Measurements from ENCODE around the gene PROKR2.

DNA sequence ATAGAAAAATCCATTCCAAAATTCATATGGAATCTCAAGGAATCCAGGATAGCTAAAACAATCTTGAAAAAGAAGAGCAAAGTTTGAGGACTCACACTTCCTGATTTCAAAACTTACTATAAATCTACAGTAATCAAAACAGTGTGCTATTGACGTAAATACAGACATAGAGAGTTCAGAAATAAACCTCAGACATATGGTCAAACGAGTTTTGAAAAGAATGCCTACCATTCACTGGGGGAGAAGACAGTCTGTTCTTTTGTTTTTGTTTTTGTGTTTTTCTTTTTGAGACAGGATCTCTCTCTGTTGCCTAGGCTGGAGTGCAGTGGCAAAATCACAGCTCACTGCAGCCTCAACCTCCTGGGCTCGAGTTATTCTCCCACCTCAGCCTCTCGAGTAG, 25.3 kb upstream of the PROKR2 start:
- TF ChIP-seq, protein P1, sequence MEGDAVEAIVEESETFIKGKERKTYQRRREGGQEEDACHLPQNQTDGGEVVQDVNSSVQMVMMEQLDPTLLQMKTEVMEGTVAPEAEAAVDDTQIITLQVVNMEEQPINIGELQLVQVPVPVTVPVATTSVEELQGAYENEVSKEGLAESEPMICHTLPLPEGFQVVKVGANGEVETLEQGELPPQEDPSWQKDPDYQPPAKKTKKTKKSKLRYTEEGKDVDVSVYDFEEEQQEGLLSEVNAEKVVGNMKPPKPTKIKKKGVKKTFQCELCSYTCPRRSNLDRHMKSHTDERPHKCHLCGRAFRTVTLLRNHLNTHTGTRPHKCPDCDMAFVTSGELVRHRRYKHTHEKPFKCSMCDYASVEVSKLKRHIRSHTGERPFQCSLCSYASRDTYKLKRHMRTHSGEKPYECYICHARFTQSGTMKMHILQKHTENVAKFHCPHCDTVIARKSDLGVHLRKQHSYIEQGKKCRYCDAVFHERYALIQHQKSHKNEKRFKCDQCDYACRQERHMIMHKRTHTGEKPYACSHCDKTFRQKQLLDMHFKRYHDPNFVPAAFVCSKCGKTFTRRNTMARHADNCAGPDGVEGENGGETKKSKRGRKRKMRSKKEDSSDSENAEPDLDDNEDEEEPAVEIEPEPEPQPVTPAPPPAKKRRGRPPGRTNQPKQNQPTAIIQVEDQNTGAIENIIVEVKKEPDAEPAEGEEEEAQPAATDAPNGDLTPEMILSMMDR (conservative IDR thresholded peaks at IDR 0.05): no peak
- no peak for TF ChIP-seq EZH2 (IDR thresholded peaks at IDR 0.05; ENCODE audit: low read depth)

All from PC-9 (cell line).